ENCODE measurements around the gene CAPZB. TPM values are rescaled to one million over a fixed set of nuclear protein-coding genes. Genes with fewer than 3 reads are reported as not detected.
"Not testable (repeated sequence)": the region's sequence is repeated elsewhere in the genome, so short reads cannot be mapped to it uniquely, and the experiment has no call there.

Gene CAPZB
- polyA plus RNA-seq, 1 of the 3 experiments (the other 2 are of a cell fraction) = 122 TPM

DNA sequence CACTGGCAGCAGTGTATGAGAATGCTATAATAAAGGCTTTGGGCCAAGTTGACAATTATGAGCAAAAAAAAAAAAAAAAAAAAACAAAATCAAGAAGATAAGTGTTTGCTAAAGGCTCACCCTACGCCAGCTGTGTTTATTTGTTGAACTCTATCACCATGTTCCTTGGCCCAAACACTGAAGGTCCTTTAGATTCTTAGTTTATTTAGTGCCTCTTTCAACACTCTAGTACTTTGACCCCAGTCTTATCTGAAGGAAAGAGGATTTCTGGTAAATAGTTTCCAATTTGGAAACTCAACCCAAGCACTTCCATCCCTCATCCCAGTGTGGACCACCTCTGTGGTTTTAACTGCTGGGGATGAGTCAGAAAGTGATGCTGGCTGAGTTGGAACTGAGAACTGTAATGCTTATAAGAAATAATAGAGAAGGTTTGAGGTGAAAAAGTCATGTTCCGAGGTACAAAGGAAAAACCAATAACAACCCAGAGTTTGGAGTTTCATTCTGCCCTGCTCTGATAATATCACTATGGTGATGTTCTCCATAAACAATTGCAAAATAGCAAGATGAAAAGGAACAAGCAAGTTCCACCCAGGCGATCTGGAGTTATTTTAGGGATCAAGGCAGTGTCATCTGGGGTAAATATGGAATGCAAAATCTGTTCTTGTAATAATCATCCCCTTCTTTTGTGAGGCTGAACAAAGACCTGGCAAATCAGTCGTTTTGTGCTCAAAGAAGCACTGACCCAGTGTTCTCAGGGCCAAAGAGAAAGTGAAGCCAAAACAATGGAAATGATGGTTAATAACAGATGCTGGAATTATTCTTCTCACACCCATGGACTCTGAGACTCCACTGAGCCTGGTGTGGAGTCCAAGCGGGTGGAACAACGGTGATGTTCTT, 19.7 kb upstream of the CAPZB start:
- no peak for DNase-seq
- H3K27me3 ChIP-seq (ENCODE audit: insufficient read depth) = no peaks in the 10 kb centered on the region
- H3F3A ChIP-seq (replicated peaks; ENCODE audit: insufficient read depth) = peaks cover 12% of the 10 kb centered on the region
- no peaks in the 10 kb centered on the region for H3K79me2 ChIP-seq (ENCODE audit: insufficient read depth)
- no peak overlapping the region; the same call in 1 of the 2 replicates for H2AFZ ChIP-seq (ENCODE audit: low read depth)
- POLR2A ChIA-PET = no interaction called here
- H3K4me3 ChIP-seq (ENCODE audit: low read depth in 2 of 2, low read length in 1 of 2) = no peak overlapping the region
- H3K36me3 ChIP-seq (replicated peaks in 1 of 2; ENCODE audit: control insufficient read depth in 1 of 2, insufficient read depth in 2 of 2, low read length in 1 of 2) = no peaks in the 10 kb centered on the region
- H3K4me1 ChIP-seq (ENCODE audit: control insufficient read depth in 1 of 2, insufficient read depth in 2 of 2, low read depth in 1 of 2, low read length in 1 of 2) = no peaks in the 10 kb centered on the region; a peak in 1 of 4 replicates
- H3K9me2 ChIP-seq = no peaks in the 10 kb centered on the region
- CTCF ChIA-PET = no interaction called here
- no peaks in the 10 kb centered on the region for H4K20me1 ChIP-seq (ENCODE audit: insufficient read depth)
- H3K9me3 ChIP-seq = no peaks in the 10 kb centered on the region
- no peak overlapping the region for H3K9ac ChIP-seq
- 66% methylated on average over 6 of the region's 6 CpGs for WGBS (ENCODE audit: low lambda C conversion rate)
- H3K4me2 ChIP-seq = no peak overlapping the region
- peak overlapping the region in 1 of 2 experiments; percentile 45; a peak in 2 of 4 replicates for H3K27ac ChIP-seq (ENCODE audit: low read depth in 2 of 2, low read length in 1 of 2)
- TF ChIP-seq POLR2AphosphoS5 (IDR thresholded peaks at IDR 0.05; ENCODE audit: low read depth, low read length) (no peak), FOSL2 (IDR thresholded peaks at IDR 0.05; ENCODE audit: borderline replicate concordance, low read depth) (peak; percentile 43; the same call in 1 of the 2 replicates), NFIC (IDR thresholded peaks at IDR 0.05; ENCODE audit: borderline replicate concordance) (peak; percentile 7; the same call in 1 of the 2 replicates), RXRA (IDR thresholded peaks at IDR 0.05; ENCODE audit: borderline replicate concordance, low read depth) (peak; percentile 51; the same call in 1 of the 2 replicates)

DNA sequence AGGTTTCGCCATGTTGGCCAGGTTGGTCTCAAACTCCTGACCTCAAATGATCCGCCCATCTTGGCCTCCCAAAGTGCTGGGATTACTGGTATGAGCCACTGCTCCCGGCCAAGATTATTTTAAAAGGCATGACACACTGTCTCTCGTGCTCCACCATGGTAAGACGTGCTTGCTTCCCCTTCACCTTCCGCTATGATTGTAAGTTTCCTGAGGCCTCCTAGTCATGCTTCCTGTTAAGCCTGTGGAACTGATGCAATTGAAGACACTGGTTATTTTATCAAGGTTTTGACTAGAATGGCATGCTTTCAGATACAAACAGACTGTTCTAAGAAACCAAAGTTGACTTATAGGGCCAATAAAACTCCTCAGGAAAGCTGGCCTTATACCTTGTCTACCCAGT, 16.9 kb upstream of the CAPZB start:
- H3K4me3 ChIP-seq (ENCODE audit: low read depth in 2 of 2, low read length in 1 of 2); DNase-seq; H3K79me2 ChIP-seq (ENCODE audit: insufficient read depth); H3K9ac ChIP-seq; H3K4me1 ChIP-seq (ENCODE audit: control insufficient read depth in 1 of 2, insufficient read depth in 2 of 2, low read depth in 1 of 2, low read length in 1 of 2); H3K9me2 ChIP-seq; H2AFZ ChIP-seq (ENCODE audit: low read depth); POLR2A ChIA-PET; H3K9me3 ChIP-seq; H3K27ac ChIP-seq (ENCODE audit: low read depth in 2 of 2, low read length in 1 of 2); H3K27me3 ChIP-seq (ENCODE audit: insufficient read depth); H4K20me1 ChIP-seq (ENCODE audit: insufficient read depth); H3K36me3 ChIP-seq (replicated peaks in 1 of 2; ENCODE audit: control insufficient read depth in 1 of 2, insufficient read depth in 2 of 2, low read length in 1 of 2); H3K4me2 ChIP-seq: not testable (repeated sequence)
- peaks cover 12% of the 10 kb centered on the region for H3F3A ChIP-seq (replicated peaks; ENCODE audit: insufficient read depth)
- CTCF ChIA-PET = interaction anchor here (0.6 kb wide), 1 partner anchor 513 kb away, joined by 3 read pairs; no protein-coding TSS in a partner anchor
- 91% methylated on average over 6 of the region's 6 CpGs for WGBS (ENCODE audit: low lambda C conversion rate)

DNA sequence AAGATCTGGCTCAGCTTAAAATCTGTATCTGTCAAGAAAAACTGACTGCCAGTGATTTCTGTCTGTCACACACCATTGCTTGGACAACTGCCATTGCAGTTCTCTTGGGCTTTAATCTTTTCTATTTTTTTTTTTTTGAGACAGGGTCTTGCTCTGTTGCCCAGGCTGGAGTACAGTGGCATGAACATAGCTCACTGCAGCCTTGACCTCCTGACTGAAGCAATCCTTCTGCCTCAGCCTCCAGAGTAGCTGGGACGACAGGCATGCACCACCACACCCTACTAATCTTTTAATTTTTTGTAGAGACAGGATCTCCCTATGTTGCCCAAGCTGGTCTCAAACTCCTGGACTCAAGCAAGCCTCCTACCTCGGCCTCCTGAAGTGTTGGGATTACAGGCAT, 14.5 kb upstream of the CAPZB start:
- DNase-seq; H3K36me3 ChIP-seq (replicated peaks in 1 of 2; ENCODE audit: control insufficient read depth in 1 of 2, insufficient read depth in 2 of 2, low read length in 1 of 2); H3K27me3 ChIP-seq (ENCODE audit: insufficient read depth); H2AFZ ChIP-seq (ENCODE audit: low read depth); H3K4me1 ChIP-seq (ENCODE audit: control insufficient read depth in 1 of 2, insufficient read depth in 2 of 2, low read depth in 1 of 2, low read length in 1 of 2); H3K4me3 ChIP-seq (ENCODE audit: low read depth in 2 of 2, low read length in 1 of 2); H3K9ac ChIP-seq; H3K4me2 ChIP-seq; H3K9me2 ChIP-seq; H4K20me1 ChIP-seq (ENCODE audit: insufficient read depth); H3K79me2 ChIP-seq (ENCODE audit: insufficient read depth); H3K9me3 ChIP-seq; H3F3A ChIP-seq (replicated peaks; ENCODE audit: insufficient read depth); H3K27ac ChIP-seq (ENCODE audit: low read depth in 2 of 2, low read length in 1 of 2): not testable (repeated sequence)
- WGBS (ENCODE audit: low lambda C conversion rate) = 46% methylated on average over 2 of the region's 2 CpGs
- ChIA-PET POLR2A (interaction anchor here (0.6 kb wide), 1 partner anchor 1161 kb away, joined by 4 read pairs; the partner anchor contains the start of gene DDOST), CTCF (interaction anchor here (1.1 to 1.7 kb wide), 4 partner anchors 10 to 154 kb away, joined by 4 to 7 read pairs (median 4); no protein-coding TSS in a partner anchor)

DNA sequence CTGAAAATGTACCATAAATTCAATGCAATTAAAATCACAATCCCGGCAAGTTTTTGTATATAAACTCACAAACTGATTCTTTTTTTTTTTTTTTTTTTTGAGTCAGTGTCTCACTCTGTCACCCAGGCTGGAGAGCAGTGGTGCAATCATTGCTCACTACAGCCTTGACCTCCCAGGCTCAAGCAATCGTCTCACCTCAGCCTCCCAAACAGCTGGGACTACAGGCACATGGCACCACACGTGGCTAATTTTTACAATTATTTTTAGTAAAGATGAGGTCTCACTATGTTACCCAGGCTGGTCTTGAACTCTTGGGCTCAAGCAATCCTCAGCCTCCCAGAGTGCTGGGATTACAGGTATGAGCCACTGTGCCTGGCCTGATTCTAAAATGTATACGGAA, 12.1 kb upstream of the CAPZB start:
- H2AFZ ChIP-seq (ENCODE audit: low read depth); H3K79me2 ChIP-seq (ENCODE audit: insufficient read depth); H3K27ac ChIP-seq (ENCODE audit: low read depth in 2 of 2, low read length in 1 of 2); H3K9ac ChIP-seq; H3K27me3 ChIP-seq (ENCODE audit: insufficient read depth); H3K4me3 ChIP-seq (ENCODE audit: low read depth in 2 of 2, low read length in 1 of 2); CTCF ChIA-PET; DNase-seq; H3K9me3 ChIP-seq; H3F3A ChIP-seq (replicated peaks; ENCODE audit: insufficient read depth); H3K9me2 ChIP-seq; H3K4me2 ChIP-seq; POLR2A ChIA-PET; H3K36me3 ChIP-seq (replicated peaks in 1 of 2; ENCODE audit: control insufficient read depth in 1 of 2, insufficient read depth in 2 of 2, low read length in 1 of 2); H4K20me1 ChIP-seq (ENCODE audit: insufficient read depth); H3K4me1 ChIP-seq (ENCODE audit: control insufficient read depth in 1 of 2, insufficient read depth in 2 of 2, low read depth in 1 of 2, low read length in 1 of 2): not testable (repeated sequence)
- 71% methylated on average over 4 of the region's 4 CpGs for WGBS (ENCODE audit: low lambda C conversion rate)

Data from SK-N-SH (cell line).